GM23248 (cell line): ENCODE results near the gene DSE. TPM values are rescaled to one million over a fixed set of nuclear protein-coding genes. Genes with fewer than 3 reads are reported as not detected.
A peak's percentile ranks its signal among the peaks of the same experiment; 100 is the strongest.

Source experiments
- DNase-seq: peaks from one replicate; pipeline ENCODE4 v3.0.0-alpha.2; 2015
- H2AFZ ChIP-seq: fragments of 200-600 bp; sonication (generic); 2 replicates; pipeline ENCODE4 v1.6.1; 2016; ENCODE audit warnings: antibody characterized with exemption
- H3F3A ChIP-seq: fragments of 200-600 bp; sonication (generic); 2 replicates; pipeline ENCODE4 v1.6.1; 2016; ENCODE audit warnings: mild to moderate bottlenecking, antibody characterized with exemption, mixed run types; ENCODE audit not compliant: insufficient read depth
- H3K27ac ChIP-seq: fragments of 200-600 bp; sonication (generic); 2 replicates; pipeline ENCODE4 v1.5.1; 2016; ENCODE audit warnings: mild to moderate bottlenecking
- H3K27me3 ChIP-seq: fragments of 200-600 bp; sonication (generic); replicated peaks from 2 replicates; pipeline ENCODE4 v1.6.1; 2016; ENCODE audit warnings: mild to moderate bottlenecking; ENCODE audit not compliant: insufficient read depth
- H3K36me3 ChIP-seq: fragments of 200-600 bp; sonication (generic); 2 replicates; pipeline ENCODE4 v1.6.1; 2016; ENCODE audit warnings: low read depth, mild to moderate bottlenecking
- H3K4me1 ChIP-seq: fragments of 200-600 bp; sonication (generic); 2 replicates; pipeline ENCODE4 v1.6.1; 2016; ENCODE audit warnings: mild to moderate bottlenecking; ENCODE audit not compliant: insufficient read depth
- H3K4me2 ChIP-seq: fragments of 200-600 bp; sonication (generic); one replicate; pipeline ENCODE4 v1.6.1; 2016; ENCODE audit warnings: mild to moderate bottlenecking; ENCODE audit not compliant: unreplicated experiment
- H3K4me3 ChIP-seq: fragments of 200-600 bp; sonication (generic); 2 replicates; pipeline ENCODE4 v1.5.1; 2016; ENCODE audit warnings: mild to moderate bottlenecking
- H3K79me2 ChIP-seq: fragments of 200-600 bp; sonication (generic); 2 replicates; pipeline ENCODE4 v1.6.1; 2016; ENCODE audit warnings: mild to moderate bottlenecking; ENCODE audit not compliant: insufficient read depth
- H3K9ac ChIP-seq: fragments of 200-600 bp; sonication (generic); 2 replicates; pipeline ENCODE4 v1.6.1; 2016; ENCODE audit warnings: mild to moderate bottlenecking
- H3K9me2 ChIP-seq: fragments of 200-600 bp; sonication (generic); 2 replicates; pipeline ENCODE4 v1.6.1; 2016; ENCODE audit warnings: mixed run types, mild to moderate bottlenecking, moderate library complexity; ENCODE audit not compliant: insufficient read depth
- H3K9me3 ChIP-seq: fragments of 200-600 bp; sonication (generic); one replicate; pipeline ENCODE4 v1.6.1; 2017; ENCODE audit warnings: low read depth
- H4K20me1 ChIP-seq: fragments of 200-600 bp; sonication (generic); 2 replicates; pipeline ENCODE4 v1.6.0; 2016; ENCODE audit not compliant: insufficient read depth
- EZH2 ChIP-seq: fragments of 200-600 bp; sonication (generic); IDR thresholded peaks from 2 replicates; pipeline ENCODE4 v1.6.1; 2018; ENCODE audit warnings: antibody characterized with exemption, mild to moderate bottlenecking; ENCODE audit not compliant: insufficient read depth, poor library complexity, severe bottlenecking
- EZH2phosphoT487 ChIP-seq: fragments of 200-600 bp; sonication (generic); IDR thresholded peaks from 2 replicates; pipeline ENCODE4 v1.6.1; 2018; ENCODE audit warnings: antibody characterized with exemption, moderate library complexity, mild to moderate bottlenecking, low read depth; ENCODE audit not compliant: insufficient read depth
- WGBS, 2 experiments: methylation state at CpG; one replicate each; pipeline ENCODE4 v1.1.6; 2015 to 2017; ENCODE audit warnings: low lambda C conversion rate in 2 of 2, low coverage in 1 of 2; ENCODE audit errors: missing lambda C conversion rate in 2 of 2; 5-methylcytosine and 5-hydroxymethylcytosine counted together
- in situ Hi-C: fragments of 300-500 bp; cut with MboI; formaldehyde crosslinking; loops from 2 replicates; pipeline ENCODE4 v1.15.0; 2020
- polyA plus RNA-seq: library from polyadenylated mRNA; unstranded; fragments of >200 nt; fragmentation: Nextera tagmentation; extraction: Ambion mirVana; gene quantifications from 2 replicates; pipeline ENCODE4 v1.2.1, GENCODE V29; 2016
- total RNA-seq: library from RNA; depleted of rRNA; stranded (reverse); fragments of >200 nt; shearing (Covaris generic); gene quantifications from 2 replicates; pipeline ENCODE4 v1.2.3, GENCODE V29; 2014

DSE gene
- total and polyA plus RNA-seq, 2 experiments from 2014 or later = 42.7 to 83.9 TPM

- in situ Hi-C loops = no loop called here
- H3K4me3 ChIP-seq = no peak overlapping the region
Measured at GRCh38 chr6:116445102-116445501, 74.4 kb downstream of the DSE start.

GRCh38 chr6:116446399-116446798, 75.7 kb downstream of the DSE start:
- Histone ChIP-seq H3K4me1 (peaks cover 43% of the 10 kb centered on the region), H3K4me3 (0 out of 2 replicates have a peak overlapping the region, but pooled peaks have one; percentile 27), H3K4me2 (no peak overlapping the region), H3K9me2 (no peaks in the 10 kb centered on the region), H3K9me3 (no peaks in the 10 kb centered on the region), H2AFZ (no peak overlapping the region), H3K79me2 (no peaks in the 10 kb centered on the region), H4K20me1 (no peaks in the 10 kb centered on the region), H3F3A (peaks cover 45% of the 10 kb centered on the region), H3K36me3 (no peaks in the 10 kb centered on the region), H3K27ac (peak overlapping the region; percentile 84), H3K27me3 (no peaks in the 10 kb centered on the region), H3K9ac (peak overlapping the region; percentile 43; the same call in 1 of the 2 replicates)
- TF ChIP-seq EZH2phosphoT487 (no peak), EZH2 (no peak)
- DNase-seq = peak; percentile 65
- WGBS, 2 experiments = 18 to 24% methylated on average over 1 of the region's 1 CpG
- in situ Hi-C loops = no loop called here

More at GRCh38 chr6:116445102-116445501, 74.4 kb downstream of the DSE start:
- H3K27ac ChIP-seq = no peak overlapping the region
- no peaks in the 10 kb centered on the region for H3K9me2 ChIP-seq
- no peaks in the 10 kb centered on the region for H3K27me3 ChIP-seq
- H4K20me1 ChIP-seq = no peaks in the 10 kb centered on the region
- WGBS, 2 experiments = 78 to 79% methylated on average over 5 of the region's 5 CpGs
- H3K4me1 ChIP-seq = peaks cover 43% of the 10 kb centered on the region
- H3K4me2 ChIP-seq = no peak overlapping the region
- H3K9me3 ChIP-seq = no peaks in the 10 kb centered on the region
- H3K9ac ChIP-seq = no peak overlapping the region
- TF ChIP-seq EZH2 (no peak), EZH2phosphoT487 (no peak)
- no peaks in the 10 kb centered on the region for H3K36me3 ChIP-seq
- H3F3A ChIP-seq = peaks cover 51% of the 10 kb centered on the region
- H2AFZ ChIP-seq = no peak overlapping the region
- no peak for DNase-seq
- no peaks in the 10 kb centered on the region for H3K79me2 ChIP-seq

- Histone ChIP-seq H3K27ac (peak overlapping the region; percentile 84), H2AFZ (no peak overlapping the region), H3K9me2 (no peaks in the 10 kb centered on the region), H3F3A (peaks cover 40% of the 10 kb centered on the region), H3K9ac (peak overlapping the region; percentile 43), H3K4me3 (peak overlapping the region; percentile 27; the same call in 1 of the 2 replicates), H3K27me3 (no peaks in the 10 kb centered on the region), H3K36me3 (no peaks in the 10 kb centered on the region), H4K20me1 (no peaks in the 10 kb centered on the region), H3K79me2 (no peaks in the 10 kb centered on the region), H3K4me2 (peak overlapping the region; percentile 70), H3K9me3 (no peaks in the 10 kb centered on the region), H3K4me1 (peaks cover 43% of the 10 kb centered on the region)
- DNase-seq = no peak
- in situ Hi-C loops = no loop called here
- no peak for TF ChIP-seq EZH2
- TF ChIP-seq EZH2phosphoT487 = no peak
- 76 to 81% methylated on average over 3 of the region's 3 CpGs for WGBS, 2 experiments
Measured at GRCh38 chr6:116447052-116447451, 76.3 kb downstream of the DSE start.

- Histone ChIP-seq H3K4me2 (peak overlapping the region; percentile 70), H3K9ac (peak overlapping the region; percentile 43), H3K4me1 (peaks cover 43% of the 10 kb centered on the region), H3K79me2 (no peaks in the 10 kb centered on the region), H3F3A (peaks cover 40% of the 10 kb centered on the region), H3K4me3 (peak overlapping the region; percentile 16), H4K20me1 (no peaks in the 10 kb centered on the region), H3K9me3 (no peaks in the 10 kb centered on the region), H3K27ac (peak overlapping the region; percentile 84), H3K9me2 (no peaks in the 10 kb centered on the region), H3K36me3 (no peaks in the 10 kb centered on the region), H2AFZ (0 out of 2 replicates have a peak overlapping the region, but pooled peaks have one; percentile 8), H3K27me3 (no peaks in the 10 kb centered on the region)
- in situ Hi-C loops = no loop called here
- TF ChIP-seq EZH2 (no peak), EZH2phosphoT487 (no peak)
- 0 to 4% methylated on average over 2 of the region's 2 CpGs for WGBS, 2 experiments
- peak; percentile 95 for DNase-seq
Measured at GRCh38 chr6:116447496-116448011, 76.8 kb downstream of the DSE start.
